GM18519 (cell line): ENCODE data around the gene BMERB1.
"Not testable (repeated sequence)": the region's sequence is repeated elsewhere in the genome, so short reads cannot be mapped to it uniquely, and the experiment has no call there.

ENCODE experiments used
- ATAC-seq: cut with Tn5 transposase; IDR thresholded peaks from one replicate; pipeline ENCODE4 v1.9.1; 2021; ENCODE audit warnings: mild to moderate bottlenecking, moderate library complexity; ENCODE audit not compliant: unreplicated experiment, low FRiP score

BMERB1 gene

GRCh38 chr16:15607221-15607699 lies 172.9 kb downstream of the BMERB1 start:
- not testable (repeated sequence) for ATAC-seq

- no peak for ATAC-seq
These were observed 173.5 kb downstream of the BMERB1 start for GRCh38 chr16:15607700-15608396.

GRCh38 chr16:15608398-15609285 lies 174.3 kb downstream of the BMERB1 start:
- ATAC-seq = no peak

- no peak for ATAC-seq
These were observed 174.9 kb downstream of the BMERB1 start for GRCh38 chr16:15609286-15609649.

- ATAC-seq = no peak
These were observed 176.0 kb downstream of the BMERB1 start for GRCh38 chr16:15610369-15610871.

- no peak for ATAC-seq
These were observed 177.2 kb downstream of the BMERB1 start for GRCh38 chr16:15611610-15612009.

GRCh38 chr16:15613676-15614075 lies 179.3 kb downstream of the BMERB1 start:
- no peak for ATAC-seq

- ATAC-seq = no peak
These were observed 181.6 kb downstream of the BMERB1 start for GRCh38 chr16:15616012-15616411.

GRCh38 chr16:15616475-15617165 lies 182.2 kb downstream of the BMERB1 start:
- no peak for ATAC-seq

- ATAC-seq = no peak
These were observed 183.5 kb downstream of the BMERB1 start for GRCh38 chr16:15617901-15618300.

- ATAC-seq = no peak
These were observed 184.0 kb downstream of the BMERB1 start for GRCh38 chr16:15618392-15618791.

- ATAC-seq = no peak
These were observed 186.3 kb downstream of the BMERB1 start for GRCh38 chr16:15620611-15621195.

GRCh38 chr16:15621456-15621855 lies 187.1 kb downstream of the BMERB1 start:
- ATAC-seq = no peak

- ATAC-seq = no peak
These were observed 187.5 kb downstream of the BMERB1 start for GRCh38 chr16:15621889-15622288.

GRCh38 chr16:15631730-15632409 lies 197.5 kb downstream of the BMERB1 start:
- ATAC-seq = no peak

GRCh38 chr16:15635926-15636325 lies 201.5 kb downstream of the BMERB1 start:
- no peak for ATAC-seq

GRCh38 chr16:15636392-15636873 lies 202.0 kb downstream of the BMERB1 start:
- no peak for ATAC-seq
